Left lung (tissue), 10 donors: ENCODE data around the gene PJVK. TPM values are rescaled to one million over a fixed set of nuclear protein-coding genes. Genes with fewer than 3 reads are reported as not detected.
"Not testable (repeated sequence)": the region's sequence is repeated elsewhere in the genome, so short reads cannot be mapped to it uniquely, and the experiment has no call there.

Source experiments
- ATAC-seq: fragments of 200-7000 bp; cut with Tn5 transposase; one replicate; pipeline ENCODE4 v1.9.1; 2020; ENCODE audit warnings: moderate library complexity
- DNase-seq, 4 donors: peaks; one replicate each; pipeline ENCODE4 v3.0.0-alpha.2; 2013 to 2020
- H3K27ac ChIP-seq, 2 donors: fragments of 200-600 bp; sonication (generic) in 1 of 2; one replicate each; pipeline versions ENCODE4 v1.5.0 to v1.8.0; 2020 to 2021
- H3K27me3 ChIP-seq, 2 donors: fragments of 200-600 bp; sonication (generic) in 1 of 2; one replicate each; pipeline versions ENCODE4 v1.5.0 to v1.8.0; 2020 to 2021
- H3K36me3 ChIP-seq, 2 donors: fragments of 200-600 bp; sonication (generic) in 1 of 2; one replicate each; pipeline versions ENCODE4 v1.5.0 to v1.8.0; 2020 to 2021
- H3K4me1 ChIP-seq, 2 donors: fragments of 200-600 bp; one replicate each; pipeline ENCODE4 v1.8.0; 2021
- H3K4me3 ChIP-seq, 2 donors: fragments of 200-600 bp; sonication (generic) in 1 of 2; one replicate each; pipeline versions ENCODE4 v1.5.0 to v1.8.0; 2020 to 2021; ENCODE audit warnings: mild to moderate bottlenecking in 1 of 2
- H3K9me3 ChIP-seq, 2 donors: fragments of 200-600 bp; sonication (generic) in 1 of 2; one replicate each; pipeline versions ENCODE4 v1.5.0 to v1.8.0; 2020 to 2021
- intact Hi-C, 2 donors: fragments of 100-400 bp; cut with DNase I; formaldehyde crosslinking; loops; one replicate each; pipeline versions ENCODE4 v1.11.2 to v1.14.2; 2022
- polyA plus RNA-seq, 6 donors: library from polyadenylated mRNA; unstranded; fragments of 120-200 nt; gene quantifications; one replicate each; pipeline ENCODE4 v1.2.1, GENCODE V29; 2013; ENCODE audit not compliant: insufficient read length in 6 of 6
- total RNA-seq, 2 donors: library from RNA; stranded (reverse); fragmentation: NEBNext Ultra II Directional; extraction: Animal tissue kit (Norgen Biotek cat#: 25700); gene quantifications; one replicate each; pipeline ENCODE4 v1.2.1, GENCODE V29; 2021
- TF ChIP-seq, protein P1 (sequence below), 2 donors: fragments of 200-600 bp; sonication (generic) in 1 of 2; IDR thresholded peaks; one replicate each; pipeline versions ENCODE4 v1.5.0 to v1.8.0; 2021; ENCODE audit warnings: antibody characterized with exemption in 2 of 2
- donor health status: DM: no; HTN: yes; CAD: no.
- donor health status: DM: no; HTN: no; CAD: no.

The PJVK gene
- total and polyA plus RNA-seq, 8 donors, result 2.0 to 13.7 (median 11.3) TPM

DNA sequence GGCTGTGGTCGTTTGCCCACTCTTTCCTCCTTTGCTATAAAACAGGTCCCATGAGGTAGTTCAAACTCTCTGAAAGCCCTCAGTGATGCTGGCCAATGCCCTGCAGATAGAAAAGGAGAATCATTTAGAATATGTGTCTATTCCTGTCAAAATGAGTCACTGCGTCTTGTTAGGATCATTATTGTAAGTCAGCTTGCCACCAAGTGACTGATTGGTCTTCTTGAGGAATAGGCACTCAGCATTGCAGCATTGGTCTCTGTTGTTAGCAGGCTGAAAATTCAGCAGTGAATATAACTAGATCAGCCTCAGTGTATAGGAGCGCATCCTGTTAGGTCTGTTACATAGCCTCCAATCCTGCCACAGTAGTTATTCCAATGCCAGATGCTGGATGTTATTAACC, 29.1 kb upstream of the PJVK start:
- Histone ChIP-seq H3K36me3 (peaks cover 0 to 10% of the 10 kb centered on the region in 2 donors), H3K27ac (no peak overlapping the region), H3K9me3 (peaks cover 0 to 4% of the 10 kb centered on the region in 2 donors), H3K4me1 (peaks cover 0 to 8% of the 10 kb centered on the region in 2 donors), H3K4me3 (no peak overlapping the region), H3K27me3 (no peaks in the 10 kb centered on the region)
- intact Hi-C loops, result no loop called here
- DNase-seq (no peak), ATAC-seq (no peak)
- TF ChIP-seq, protein P1, sequence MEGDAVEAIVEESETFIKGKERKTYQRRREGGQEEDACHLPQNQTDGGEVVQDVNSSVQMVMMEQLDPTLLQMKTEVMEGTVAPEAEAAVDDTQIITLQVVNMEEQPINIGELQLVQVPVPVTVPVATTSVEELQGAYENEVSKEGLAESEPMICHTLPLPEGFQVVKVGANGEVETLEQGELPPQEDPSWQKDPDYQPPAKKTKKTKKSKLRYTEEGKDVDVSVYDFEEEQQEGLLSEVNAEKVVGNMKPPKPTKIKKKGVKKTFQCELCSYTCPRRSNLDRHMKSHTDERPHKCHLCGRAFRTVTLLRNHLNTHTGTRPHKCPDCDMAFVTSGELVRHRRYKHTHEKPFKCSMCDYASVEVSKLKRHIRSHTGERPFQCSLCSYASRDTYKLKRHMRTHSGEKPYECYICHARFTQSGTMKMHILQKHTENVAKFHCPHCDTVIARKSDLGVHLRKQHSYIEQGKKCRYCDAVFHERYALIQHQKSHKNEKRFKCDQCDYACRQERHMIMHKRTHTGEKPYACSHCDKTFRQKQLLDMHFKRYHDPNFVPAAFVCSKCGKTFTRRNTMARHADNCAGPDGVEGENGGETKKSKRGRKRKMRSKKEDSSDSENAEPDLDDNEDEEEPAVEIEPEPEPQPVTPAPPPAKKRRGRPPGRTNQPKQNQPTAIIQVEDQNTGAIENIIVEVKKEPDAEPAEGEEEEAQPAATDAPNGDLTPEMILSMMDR (IDR thresholded peaks at IDR 0.05), result no peak

GRCh38 chr2:178423746-178424145, 27.4 kb upstream of the PJVK start:
- H3K36me3 ChIP-seq, result peaks cover 0 to 24% of the 10 kb centered on the region in 2 donors
- H3K27me3 ChIP-seq, H3K9me3 ChIP-seq, H3K4me1 ChIP-seq, intact Hi-C loops, ATAC-seq, DNase-seq, H3K27ac ChIP-seq, H3K4me3 ChIP-seq: not testable (repeated sequence)

GRCh38 chr2:178425255-178425827, 25.8 kb upstream of the PJVK start:
- Histone ChIP-seq H3K4me1 (no peaks in the 10 kb centered on the region), H3K36me3 (peaks cover 0 to 40% of the 10 kb centered on the region in 2 donors), H3K27me3 (no peaks in the 10 kb centered on the region), H3K9me3 (peaks cover 0 to 4% of the 10 kb centered on the region in 2 donors), H3K27ac (no peak overlapping the region), H3K4me3 (no peak overlapping the region)
- TF ChIP-seq, protein P1 (IDR thresholded peaks at IDR 0.05), result no peak
- DNase-seq, result no peak
- intact Hi-C loops, result no loop called here
- ATAC-seq, result no peak

DNA sequence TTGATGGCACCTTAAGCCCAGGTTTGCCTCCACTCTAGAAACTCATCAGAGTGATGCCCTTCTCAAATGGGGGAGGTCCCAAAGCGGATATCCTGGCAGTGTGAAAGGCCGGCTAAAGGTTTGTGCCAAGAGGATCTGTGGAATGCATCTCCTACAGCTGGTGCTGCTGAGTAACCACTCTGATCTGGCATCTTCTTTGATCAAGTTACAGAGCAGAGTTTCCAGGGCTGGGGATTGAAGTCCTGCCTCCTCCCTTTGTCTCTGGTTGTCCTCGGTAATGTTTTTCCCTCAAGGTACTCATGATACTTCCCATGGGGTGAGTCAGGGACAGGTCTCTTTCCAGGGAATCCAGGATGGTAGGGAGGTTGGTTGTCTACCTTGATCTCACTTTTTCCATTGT, 24.8 kb upstream of the PJVK start:
- Histone ChIP-seq H3K27ac (no peak overlapping the region), H3K4me3 (no peak overlapping the region), H3K4me1 (no peaks in the 10 kb centered on the region), H3K36me3 (peaks cover 0 to 51% of the 10 kb centered on the region in 2 donors), H3K27me3 (no peaks in the 10 kb centered on the region), H3K9me3 (peaks cover 0 to 4% of the 10 kb centered on the region in 2 donors)
- intact Hi-C loops, result no loop called here
- DNase-seq (no peak), ATAC-seq (no peak)
- TF ChIP-seq, protein P1 (IDR thresholded peaks at IDR 0.05), result no peak

DNA sequence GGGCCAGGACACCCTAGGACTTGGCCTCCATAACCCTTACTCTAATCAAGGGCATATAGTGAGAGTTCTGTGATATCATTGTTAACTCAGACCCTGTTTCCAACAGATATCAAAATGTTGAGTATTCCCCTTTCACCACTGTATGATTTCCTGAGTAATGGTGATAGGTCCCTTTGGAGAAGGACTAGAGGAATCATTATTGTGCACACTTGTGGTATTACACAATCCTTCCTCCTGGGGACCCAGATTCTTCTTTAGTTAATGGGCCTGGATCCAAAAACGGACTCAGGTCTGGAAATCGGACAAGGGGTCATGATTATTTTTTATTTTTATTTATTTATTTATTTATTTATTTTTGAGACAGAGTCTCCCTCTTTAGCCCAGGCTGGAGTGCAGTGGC, 23.7 kb upstream of the PJVK start:
- TF ChIP-seq, protein P1 (IDR thresholded peaks at IDR 0.05), result no peak
- H3K36me3 ChIP-seq, result peaks cover 0 to 61% of the 10 kb centered on the region in 2 donors

GRCh38 chr2:178428396-178428806, 22.8 kb upstream of the PJVK start:
- TF ChIP-seq, protein P1 (IDR thresholded peaks at IDR 0.05), result no peak
- intact Hi-C loops, result no loop called here
- H3K27ac ChIP-seq, result no peak overlapping the region
- peaks cover 0 to 4% of the 10 kb centered on the region in 2 donors for H3K9me3 ChIP-seq
- no peaks in the 10 kb centered on the region for H3K4me1 ChIP-seq
- H3K4me3 ChIP-seq, result no peak overlapping the region
- ATAC-seq (no peak), DNase-seq (no peak)
- no peaks in the 10 kb centered on the region for H3K27me3 ChIP-seq
- H3K36me3 ChIP-seq, result peaks cover 0 to 71% of the 10 kb centered on the region in 2 donors

More for the DNA sequence above, 23.7 kb upstream of the PJVK start:
- Histone ChIP-seq H3K27me3 (no peaks in the 10 kb centered on the region), H3K4me3 (no peak overlapping the region), H3K4me1 (no peaks in the 10 kb centered on the region), H3K27ac (no peak overlapping the region), H3K9me3 (peaks cover 0 to 4% of the 10 kb centered on the region in 2 donors)
- ATAC-seq, result no peak
- DNase-seq, result no peak
- intact Hi-C loops, result no loop called here
